22Rv1 (cell line): Measurements from ENCODE around the gene TBC1D26.
"Not testable (repeated sequence)": the region's sequence is repeated elsewhere in the genome, so short reads cannot be mapped to it uniquely, and the experiment has no call there.

Source experiments
- H3K27ac ChIP-seq: fragments of 450-650 bp; 2 replicates; pipeline ENCODE4 v1.5.1; 2017
- ZFX ChIP-seq: fragments of 450-650 bp; IDR thresholded peaks from 2 replicates; pipeline ENCODE4 v1.6.1; 2017; ENCODE audit warnings: antibody characterized with exemption, borderline replicate concordance
- TF ChIP-seq, protein P1 (sequence below): fragments of 450-650 bp; IDR thresholded peaks from 2 replicates; pipeline ENCODE4 v1.5.1; 2017; ENCODE audit warnings: mild to moderate bottlenecking

The TBC1D26 gene

DNA sequence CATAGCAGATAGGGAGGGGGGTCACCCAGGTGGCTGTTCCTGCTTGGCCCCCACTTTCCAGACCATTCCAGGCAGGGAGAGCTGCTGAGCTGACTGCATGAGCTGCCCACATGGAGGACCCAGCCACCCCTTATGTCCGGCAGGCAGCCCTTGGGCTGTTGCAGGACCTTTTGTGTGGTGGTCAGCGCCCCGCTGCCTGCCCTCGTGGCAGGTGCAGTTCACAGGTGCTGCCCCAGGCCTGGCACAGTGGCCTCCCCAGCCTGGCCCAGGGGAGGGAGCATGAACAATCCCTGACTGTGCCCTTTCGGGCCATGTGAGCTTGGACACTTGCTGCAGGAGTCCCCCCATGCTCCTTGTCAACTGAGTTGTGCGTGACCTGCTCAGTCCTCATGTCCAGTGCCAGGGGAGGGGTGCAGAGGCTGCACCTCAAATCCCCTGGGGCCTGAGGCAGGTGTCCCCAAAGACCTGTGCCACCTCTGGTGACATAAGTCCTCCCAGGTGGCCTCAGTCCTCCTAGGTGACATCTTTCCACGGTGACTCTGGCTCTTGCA lies 8.6 kb downstream of the TBC1D26 start:
- no peak overlapping the region for H3K27ac ChIP-seq
- TF ChIP-seq, protein P1, sequence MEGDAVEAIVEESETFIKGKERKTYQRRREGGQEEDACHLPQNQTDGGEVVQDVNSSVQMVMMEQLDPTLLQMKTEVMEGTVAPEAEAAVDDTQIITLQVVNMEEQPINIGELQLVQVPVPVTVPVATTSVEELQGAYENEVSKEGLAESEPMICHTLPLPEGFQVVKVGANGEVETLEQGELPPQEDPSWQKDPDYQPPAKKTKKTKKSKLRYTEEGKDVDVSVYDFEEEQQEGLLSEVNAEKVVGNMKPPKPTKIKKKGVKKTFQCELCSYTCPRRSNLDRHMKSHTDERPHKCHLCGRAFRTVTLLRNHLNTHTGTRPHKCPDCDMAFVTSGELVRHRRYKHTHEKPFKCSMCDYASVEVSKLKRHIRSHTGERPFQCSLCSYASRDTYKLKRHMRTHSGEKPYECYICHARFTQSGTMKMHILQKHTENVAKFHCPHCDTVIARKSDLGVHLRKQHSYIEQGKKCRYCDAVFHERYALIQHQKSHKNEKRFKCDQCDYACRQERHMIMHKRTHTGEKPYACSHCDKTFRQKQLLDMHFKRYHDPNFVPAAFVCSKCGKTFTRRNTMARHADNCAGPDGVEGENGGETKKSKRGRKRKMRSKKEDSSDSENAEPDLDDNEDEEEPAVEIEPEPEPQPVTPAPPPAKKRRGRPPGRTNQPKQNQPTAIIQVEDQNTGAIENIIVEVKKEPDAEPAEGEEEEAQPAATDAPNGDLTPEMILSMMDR = no peak

DNA sequence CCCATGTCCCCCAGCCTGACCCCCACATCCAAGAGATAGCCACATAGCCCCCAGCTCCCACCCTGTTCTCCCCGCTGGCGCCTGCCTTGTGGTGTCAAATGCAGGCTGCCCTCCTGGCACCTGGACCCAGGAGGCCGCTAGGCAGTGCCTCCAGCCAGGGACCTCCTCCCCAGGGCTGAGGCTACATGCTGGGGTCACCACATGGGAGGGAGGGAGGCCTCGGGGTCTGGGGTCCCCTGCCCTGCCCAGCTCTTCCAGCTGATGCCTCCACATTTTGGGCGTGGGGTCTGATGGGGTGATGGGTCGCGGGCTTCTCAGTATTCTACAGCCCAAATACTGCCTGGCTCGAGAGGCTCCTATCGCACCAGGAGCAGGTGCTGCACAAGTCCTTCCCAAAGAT lies 9.5 kb downstream of the TBC1D26 start:
- no peak overlapping the region for H3K27ac ChIP-seq
- TF ChIP-seq, protein P1 = no peak
- no peak for TF ChIP-seq ZFX

DNA sequence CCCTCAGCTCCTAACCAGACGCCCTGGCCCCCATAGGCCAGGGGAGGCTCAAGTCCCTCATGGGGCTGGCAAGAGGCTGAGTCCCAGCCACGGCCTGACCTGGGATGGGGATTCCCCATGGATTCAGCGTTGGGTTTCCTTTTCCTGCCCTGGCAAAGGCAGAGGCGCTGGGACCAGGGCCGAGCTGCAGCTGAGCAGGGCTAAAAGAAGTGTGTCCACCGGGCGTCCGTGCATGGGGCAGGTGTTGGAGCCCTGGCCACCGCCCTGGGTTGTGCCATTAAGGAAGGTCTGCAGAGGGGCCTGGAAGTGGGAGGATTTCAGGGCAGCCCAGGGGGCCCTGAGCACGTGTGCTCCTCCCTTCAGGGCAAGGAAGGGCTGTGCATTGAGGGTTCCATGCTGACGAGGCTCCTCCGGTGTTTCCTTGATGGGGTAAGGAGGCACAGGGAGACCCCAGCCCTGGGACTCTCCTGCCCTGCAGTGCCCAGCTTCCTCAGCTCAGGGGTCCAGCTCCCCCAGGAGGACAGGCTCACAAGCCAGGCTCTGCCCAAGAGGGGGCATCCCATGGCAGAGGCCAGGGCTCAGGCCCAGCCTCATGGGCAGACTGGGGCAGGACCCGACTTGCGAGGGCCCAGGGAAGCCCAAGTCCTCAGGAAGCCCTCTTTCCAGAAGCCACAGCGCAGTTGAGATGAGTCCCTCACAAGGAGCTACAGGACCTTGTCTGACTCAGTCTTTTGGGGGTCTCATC lies 10.1 kb downstream of the TBC1D26 start:
- TF ChIP-seq, protein P1 = no peak
- TF ChIP-seq ZFX = no peak
- no peak overlapping the region for H3K27ac ChIP-seq

DNA sequence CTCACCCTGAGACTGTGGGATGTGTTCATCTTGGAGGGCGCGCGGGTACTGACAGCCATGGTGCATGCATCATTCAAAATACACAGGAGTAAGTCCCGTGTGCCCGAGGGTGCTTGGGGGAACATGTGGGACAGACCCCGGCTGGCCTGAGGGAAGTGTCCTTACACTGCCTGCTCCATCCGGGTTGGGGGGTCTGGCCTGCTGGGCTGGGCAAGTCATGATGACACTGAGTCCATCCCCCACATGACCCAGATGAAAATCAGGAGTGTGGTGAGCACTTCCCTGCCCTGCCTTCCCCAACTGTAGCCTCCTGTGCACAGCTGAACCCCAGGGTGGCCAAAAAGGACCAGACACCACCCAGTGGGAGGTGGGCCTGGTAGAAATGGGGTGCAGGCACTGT lies 10.8 kb downstream of the TBC1D26 start:
- TF ChIP-seq, protein P1 = no peak
- no peak for TF ChIP-seq ZFX
- no peak overlapping the region for H3K27ac ChIP-seq

DNA sequence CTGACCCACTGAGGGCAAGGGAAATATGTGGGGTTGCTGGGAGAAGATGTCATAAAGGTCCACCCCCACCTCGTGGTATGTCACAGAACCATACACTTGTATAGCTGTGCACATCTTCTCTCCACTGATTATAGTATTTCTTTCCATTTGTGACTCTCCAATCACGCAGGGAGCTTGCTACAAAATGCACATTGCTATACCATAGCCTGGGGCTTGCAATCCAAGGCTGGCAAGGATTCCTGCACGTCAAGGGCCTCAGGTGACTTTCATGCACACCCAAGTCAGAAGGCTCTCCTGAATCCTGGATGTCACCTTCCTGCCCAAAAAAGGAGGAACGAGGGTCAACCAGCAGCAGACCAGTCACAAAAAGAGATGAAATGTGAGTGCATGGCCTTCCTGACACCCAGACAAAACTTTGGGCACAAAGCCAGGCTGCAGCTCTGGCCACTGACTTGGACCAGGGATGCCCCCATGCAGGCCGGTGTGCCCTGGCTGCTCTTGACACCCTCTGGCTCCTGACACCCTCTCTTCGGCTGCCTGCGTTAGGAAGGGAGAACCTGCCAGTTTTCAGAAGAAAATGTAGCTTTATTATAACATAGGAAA lies 12.1 kb downstream of the TBC1D26 start:
- no peak overlapping the region for H3K27ac ChIP-seq
- TF ChIP-seq, protein P1 = no peak
- no peak for TF ChIP-seq ZFX

DNA sequence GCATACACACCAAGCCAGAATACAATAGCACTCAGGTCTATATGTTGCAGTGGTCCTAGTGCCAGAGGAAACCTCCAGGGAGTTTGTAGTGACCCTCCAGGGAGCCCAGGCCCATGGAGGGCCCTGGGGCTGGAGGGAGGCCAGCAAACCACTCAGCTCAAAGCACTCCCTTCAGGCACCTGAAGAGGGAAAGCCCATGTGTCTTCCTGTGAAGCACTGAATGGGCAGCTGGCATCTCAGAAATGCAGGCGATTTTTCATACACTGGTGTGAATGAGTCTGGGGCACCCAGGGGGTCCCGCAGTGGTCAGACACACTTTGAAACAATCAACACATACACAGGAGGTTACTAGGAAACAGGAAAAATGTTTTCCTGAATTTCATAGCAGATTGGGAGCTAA lies 12.8 kb downstream of the TBC1D26 start:
- H3K27ac ChIP-seq = no peak overlapping the region
- TF ChIP-seq, protein P1 = no peak
- TF ChIP-seq ZFX = no peak

DNA sequence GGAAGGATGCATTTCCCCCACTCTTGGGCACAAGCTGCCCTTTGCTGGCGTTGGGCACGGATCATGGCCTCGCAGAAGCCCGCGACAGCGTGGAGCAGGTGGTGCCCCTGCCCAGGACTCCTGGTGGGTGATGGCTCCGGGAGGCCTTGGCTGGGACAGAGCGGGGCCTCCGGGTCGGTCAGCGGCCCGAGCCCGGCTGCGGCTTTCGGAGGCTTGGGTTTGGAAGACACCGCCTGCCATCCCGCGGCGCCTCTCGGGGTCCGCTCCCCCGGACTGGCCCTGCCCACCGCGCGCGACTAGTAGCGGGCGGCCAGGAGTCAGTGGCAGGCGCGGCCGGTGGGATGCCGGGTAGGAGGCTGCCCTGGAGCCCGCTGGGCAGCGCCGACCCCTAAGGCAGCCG lies 17.3 kb downstream of the TBC1D26 start:
- not testable (repeated sequence) for H3K27ac ChIP-seq

DNA sequence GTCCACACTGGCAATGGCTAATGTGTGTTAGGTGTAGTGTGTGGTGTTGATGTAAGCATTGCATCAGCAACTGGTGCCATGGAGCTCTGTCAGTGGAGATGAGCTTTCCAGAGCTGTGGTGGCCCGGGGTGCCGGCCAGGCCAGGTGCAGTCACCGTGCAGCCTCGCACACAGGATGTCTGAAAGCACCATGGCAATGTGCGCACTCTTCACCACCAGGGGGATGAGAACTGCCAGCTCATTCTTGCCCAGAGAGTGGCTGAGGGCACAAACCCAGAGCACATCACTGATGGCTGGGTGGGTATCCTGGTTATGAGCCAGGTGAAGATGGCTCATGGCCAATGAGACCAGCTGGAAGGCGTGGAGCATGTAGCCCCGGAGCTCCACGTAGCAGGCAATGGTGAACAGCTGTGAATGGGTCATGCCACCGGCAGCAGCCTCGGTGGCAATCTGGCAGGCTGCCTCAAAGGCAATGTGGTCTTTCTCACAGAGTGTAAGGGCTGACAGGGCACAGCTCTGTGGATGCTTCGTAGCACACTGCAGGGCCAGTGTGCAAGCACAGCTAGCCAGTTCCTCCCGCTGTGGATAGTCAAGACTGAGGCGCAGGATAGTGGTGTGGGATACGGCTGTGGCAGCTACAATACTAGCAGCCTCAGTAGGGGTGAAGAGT lies 36.9 kb downstream of the TBC1D26 start:
- not testable (repeated sequence) for H3K27ac ChIP-seq

DNA sequence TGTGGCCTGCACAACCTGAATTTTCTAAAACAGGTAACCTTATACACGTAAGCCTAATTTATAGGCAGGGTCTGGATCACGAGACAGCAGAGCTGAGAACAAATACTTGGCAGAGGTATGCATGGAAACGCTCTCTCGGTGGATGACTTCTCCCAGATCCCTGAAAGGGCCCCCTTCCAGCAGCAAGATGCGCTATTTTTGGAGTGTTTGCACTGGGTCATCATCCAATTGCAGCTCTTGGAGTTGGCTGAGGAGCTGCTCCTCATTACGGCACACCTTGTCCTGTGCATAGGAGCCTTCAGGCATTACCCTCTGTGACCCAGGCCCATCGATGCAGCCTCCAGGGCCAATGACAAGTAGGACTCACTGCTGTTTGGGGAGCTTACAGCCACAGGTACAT lies 38.6 kb downstream of the TBC1D26 start:
- not testable (repeated sequence) for H3K27ac ChIP-seq
